Activated naive CD4-positive, alpha-beta T cell treated with anti-CD3 and anti-CD28 coated beads, Interleukin-2, amount 50 U/mL, for 24 hours (primary cell): ENCODE measurements around the gene ISL2.

Source experiments
- H3K27ac Mint-ChIP-seq: one replicate; pipeline ENCODE4 v1.8.0; 2021; ENCODE audit warnings: mild to moderate bottlenecking, mixed read lengths
- H3K27me3 Mint-ChIP-seq: one replicate; pipeline ENCODE4 v1.8.0; 2021; ENCODE audit warnings: mixed read lengths
- H3K36me3 Mint-ChIP-seq: one replicate; pipeline ENCODE4 v1.8.0; 2021; ENCODE audit warnings: mixed read lengths
- H3K4me1 Mint-ChIP-seq: one replicate; pipeline ENCODE4 v1.8.0; 2021; ENCODE audit warnings: mixed read lengths
- H3K4me3 Mint-ChIP-seq: one replicate; pipeline ENCODE4 v1.8.0; 2021; ENCODE audit warnings: mild to moderate bottlenecking, mixed read lengths
- H3K9me3 Mint-ChIP-seq: one replicate; pipeline ENCODE4 v1.8.0; 2021; ENCODE audit warnings: mixed read lengths

Gene ISL2

GRCh38 chr15:76345880-76346668 lies 9.5 kb downstream of the ISL2 start:
- Mint-ChIP-seq H3K27me3 (peaks cover 40% of the 10 kb centered on the region), H3K4me1 (peaks cover 28% of the 10 kb centered on the region), H3K36me3 (peaks cover 24% of the 10 kb centered on the region), H3K27ac (peak overlapping the region; percentile 21), H3K9me3 (no peaks in the 10 kb centered on the region), H3K4me3 (peak overlapping the region; percentile 66)

DNA sequence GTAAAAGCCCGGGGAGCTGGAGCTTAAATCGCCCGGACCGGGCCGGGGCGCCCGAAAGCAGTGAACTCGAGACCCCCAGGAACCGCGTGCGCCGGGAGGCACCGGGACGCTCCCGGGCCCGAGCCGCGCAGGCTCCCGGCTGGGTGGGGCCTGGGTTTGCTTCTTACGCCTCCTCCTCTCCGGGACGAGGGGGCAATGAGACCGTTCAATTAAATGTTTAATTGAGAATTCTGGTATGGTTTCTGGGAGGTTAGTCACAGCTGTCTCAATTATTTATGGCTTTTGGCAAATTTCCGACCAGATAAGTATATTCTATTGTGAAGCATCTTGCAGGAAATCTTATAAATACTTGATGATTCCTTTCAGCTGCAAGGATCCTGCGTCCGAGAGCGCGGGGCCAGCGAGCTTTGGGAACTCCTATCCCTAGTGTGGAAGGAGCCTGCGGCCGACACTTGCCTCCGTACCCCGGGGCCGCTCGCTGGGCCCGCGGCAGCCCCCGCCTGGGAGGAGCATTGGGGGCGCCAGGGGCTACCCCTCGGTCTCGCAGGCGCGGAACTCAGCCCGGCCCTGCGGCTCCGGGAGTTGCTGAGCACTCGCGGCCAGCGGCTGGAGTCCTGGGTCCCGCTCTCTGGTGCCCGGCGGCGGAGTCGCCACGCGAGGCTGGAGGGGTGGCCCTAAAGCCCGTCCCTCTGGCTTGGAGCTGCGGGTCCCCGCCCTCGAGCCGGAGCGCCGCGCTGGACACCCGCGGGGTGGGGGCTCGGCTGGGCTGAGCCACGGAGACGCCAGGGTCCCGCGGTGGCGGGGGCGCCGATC lies 10.3 kb downstream of the ISL2 start:
- H3K27me3 Mint-ChIP-seq = peaks cover 35% of the 10 kb centered on the region
- no peak overlapping the region for H3K27ac Mint-ChIP-seq
- no peaks in the 10 kb centered on the region for H3K9me3 Mint-ChIP-seq
- peaks cover 25% of the 10 kb centered on the region for H3K36me3 Mint-ChIP-seq
- H3K4me3 Mint-ChIP-seq = no peak overlapping the region
- peaks cover 23% of the 10 kb centered on the region for H3K4me1 Mint-ChIP-seq

DNA sequence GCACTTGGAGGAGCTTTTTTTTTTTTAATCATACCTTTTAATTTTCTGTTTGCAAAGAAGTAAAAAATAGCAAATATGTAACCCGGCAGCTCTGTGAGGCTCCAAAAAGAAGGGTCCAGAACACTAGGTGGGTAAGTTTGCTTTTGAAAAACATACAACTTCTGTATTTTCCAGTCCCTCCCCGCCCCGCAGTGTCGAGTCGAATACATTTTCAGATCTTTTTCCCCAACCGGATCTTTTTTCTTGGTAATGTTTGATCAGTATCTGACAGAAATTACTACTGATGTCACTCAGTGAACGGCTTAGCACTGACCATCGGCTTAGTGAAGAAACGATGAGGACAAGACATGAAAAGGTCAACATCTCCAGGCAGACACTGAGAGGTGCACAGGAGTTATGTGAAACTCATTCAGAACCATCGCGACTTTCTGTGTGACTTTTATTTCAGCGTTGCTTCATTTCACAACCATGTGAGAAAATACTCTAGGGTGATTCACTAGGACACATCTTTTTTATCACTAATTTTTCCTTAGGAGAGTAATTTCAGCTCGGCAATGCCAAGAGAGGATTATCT lies 11.0 kb downstream of the ISL2 start:
- Mint-ChIP-seq H3K4me3 (peak overlapping the region; percentile 42), H3K27ac (no peak overlapping the region)

GRCh38 chr15:76349301-76350070 lies 12.9 kb downstream of the ISL2 start:
- Mint-ChIP-seq H3K4me1 (peaks cover 12% of the 10 kb centered on the region), H3K36me3 (peaks cover 27% of the 10 kb centered on the region), H3K4me3 (no peak overlapping the region), H3K9me3 (no peaks in the 10 kb centered on the region), H3K27ac (no peak overlapping the region), H3K27me3 (peaks cover 20% of the 10 kb centered on the region)

More for the DNA sequence above, 11.0 kb downstream of the ISL2 start:
- H3K27me3 Mint-ChIP-seq = peaks cover 31% of the 10 kb centered on the region
- no peaks in the 10 kb centered on the region for H3K9me3 Mint-ChIP-seq
- peaks cover 19% of the 10 kb centered on the region for H3K4me1 Mint-ChIP-seq
- peaks cover 27% of the 10 kb centered on the region for H3K36me3 Mint-ChIP-seq

DNA sequence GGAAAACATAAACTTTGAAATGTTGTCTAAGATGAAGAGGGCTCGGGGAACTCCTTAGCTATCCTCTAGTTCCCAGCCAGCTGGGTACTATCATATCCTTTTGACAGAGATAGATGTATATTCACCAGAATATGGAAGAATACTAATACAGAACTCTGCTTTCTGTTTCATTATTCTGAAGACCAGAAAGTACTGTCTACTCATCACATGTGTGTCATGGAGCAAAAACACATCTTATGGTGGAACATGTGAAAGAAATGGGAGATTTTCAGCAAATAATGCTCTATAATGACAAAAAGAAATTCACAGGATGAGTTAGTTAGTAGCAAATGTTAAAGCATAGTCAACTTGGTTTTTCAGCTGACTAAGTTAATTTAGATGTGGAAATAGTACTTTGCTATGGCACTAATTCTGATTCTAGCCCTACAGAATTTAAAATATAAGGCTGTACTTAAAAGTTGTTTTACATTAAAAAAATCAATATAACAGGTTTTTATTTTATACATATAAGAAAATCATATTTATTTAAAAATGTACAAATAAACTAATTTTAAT lies 16.5 kb downstream of the ISL2 start:
- Mint-ChIP-seq H3K9me3 (no peaks in the 10 kb centered on the region), H3K4me3 (no peak overlapping the region), H3K27me3 (peaks cover 3% of the 10 kb centered on the region), H3K4me1 (no peaks in the 10 kb centered on the region), H3K27ac (no peak overlapping the region), H3K36me3 (peaks cover 24% of the 10 kb centered on the region)

DNA sequence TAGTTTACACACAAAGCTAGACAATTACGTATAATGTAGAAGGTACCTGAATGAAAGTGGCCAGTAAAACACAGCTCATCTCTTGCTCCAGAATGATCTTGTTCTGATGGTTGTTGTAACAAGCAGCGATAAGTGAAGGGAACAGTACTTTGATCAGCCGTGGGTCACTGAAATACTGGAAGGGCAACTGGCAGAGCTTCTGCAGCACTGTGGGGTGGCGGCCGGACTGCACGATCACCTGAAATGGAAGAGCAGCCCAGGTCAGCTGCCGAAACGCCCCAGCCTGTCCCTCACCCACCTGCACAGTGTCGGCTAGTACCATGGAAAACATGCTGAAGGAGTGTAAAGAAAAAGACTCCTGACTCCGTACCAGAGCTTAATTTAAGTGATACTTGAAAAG lies 17.3 kb downstream of the ISL2 start:
- no peaks in the 10 kb centered on the region for H3K27me3 Mint-ChIP-seq

GRCh38 chr15:76354823-76355440 lies 18.4 kb downstream of the ISL2 start:
- no peaks in the 10 kb centered on the region for H3K4me1 Mint-ChIP-seq
- no peaks in the 10 kb centered on the region for H3K27me3 Mint-ChIP-seq
- H3K4me3 Mint-ChIP-seq = no peak overlapping the region
- no peaks in the 10 kb centered on the region for H3K9me3 Mint-ChIP-seq
- no peak overlapping the region for H3K27ac Mint-ChIP-seq
- peaks cover 21% of the 10 kb centered on the region for H3K36me3 Mint-ChIP-seq

More for the DNA sequence above, 17.3 kb downstream of the ISL2 start:
- Mint-ChIP-seq H3K4me3 (no peak overlapping the region), H3K36me3 (peaks cover 21% of the 10 kb centered on the region), H3K9me3 (no peaks in the 10 kb centered on the region), H3K27ac (no peak overlapping the region), H3K4me1 (no peaks in the 10 kb centered on the region)

DNA sequence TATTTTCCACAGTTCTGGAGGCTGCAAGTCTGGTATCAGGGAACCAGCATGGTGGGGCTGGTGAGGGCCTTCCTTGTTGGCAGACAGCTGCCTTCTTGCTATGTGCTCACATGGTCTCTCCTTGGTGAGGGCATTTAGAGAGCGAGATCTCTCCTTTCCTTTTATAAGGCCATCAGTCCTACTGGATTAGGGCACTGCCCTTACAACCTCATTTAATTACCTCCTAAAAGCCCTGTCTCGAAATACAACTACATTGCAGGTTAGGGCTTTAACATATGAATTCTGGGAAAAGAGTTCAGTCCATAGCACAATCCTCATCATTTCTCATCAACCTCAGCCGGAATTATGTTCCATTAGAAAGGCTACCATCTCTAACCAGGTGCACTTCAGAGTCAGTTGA lies 21.9 kb downstream of the ISL2 start:
- Mint-ChIP-seq H3K4me1 (no peaks in the 10 kb centered on the region), H3K4me3 (no peak overlapping the region), H3K27me3 (no peaks in the 10 kb centered on the region), H3K27ac (no peak overlapping the region), H3K9me3 (no peaks in the 10 kb centered on the region), H3K36me3 (peaks cover 17% of the 10 kb centered on the region)

DNA sequence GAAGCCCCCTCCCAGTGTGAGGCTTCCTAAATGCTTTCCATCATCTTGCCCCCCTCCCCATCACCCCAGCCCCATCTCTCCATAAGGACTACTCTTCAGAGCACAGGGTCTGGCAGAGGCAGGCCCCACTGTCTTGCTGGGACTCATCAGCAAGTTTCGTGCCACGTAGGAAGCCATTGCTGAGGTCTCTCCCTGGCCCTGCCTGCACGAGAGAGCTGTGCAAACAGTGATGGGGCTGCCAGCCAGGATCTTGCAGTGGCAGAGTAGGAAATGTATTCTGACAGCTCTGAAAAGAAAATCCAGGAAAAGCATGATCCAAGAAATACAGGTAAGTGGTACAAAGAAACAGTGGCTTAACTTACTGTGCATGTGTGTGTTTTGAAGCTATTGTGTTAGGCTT lies 22.6 kb downstream of the ISL2 start:
- peaks cover 18% of the 10 kb centered on the region for H3K36me3 Mint-ChIP-seq
- no peak overlapping the region for H3K27ac Mint-ChIP-seq
- H3K9me3 Mint-ChIP-seq = no peaks in the 10 kb centered on the region
- H3K4me3 Mint-ChIP-seq = no peak overlapping the region
- H3K27me3 Mint-ChIP-seq = no peaks in the 10 kb centered on the region
- H3K4me1 Mint-ChIP-seq = no peaks in the 10 kb centered on the region

- H3K27ac Mint-ChIP-seq = no peak overlapping the region
- no peaks in the 10 kb centered on the region for H3K9me3 Mint-ChIP-seq
- no peaks in the 10 kb centered on the region for H3K27me3 Mint-ChIP-seq
- H3K4me3 Mint-ChIP-seq = no peak overlapping the region
- H3K4me1 Mint-ChIP-seq = no peaks in the 10 kb centered on the region
- H3K36me3 Mint-ChIP-seq = peaks cover 18% of the 10 kb centered on the region
Observed at GRCh38 chr15:76360416-76360815, 23.8 kb downstream of the ISL2 start.

GRCh38 chr15:76363251-76363650 lies 26.7 kb downstream of the ISL2 start:
- Mint-ChIP-seq H3K9me3 (no peaks in the 10 kb centered on the region), H3K36me3 (peaks cover 18% of the 10 kb centered on the region), H3K4me1 (no peaks in the 10 kb centered on the region), H3K27me3 (no peaks in the 10 kb centered on the region), H3K27ac (no peak overlapping the region), H3K4me3 (no peak overlapping the region)

DNA sequence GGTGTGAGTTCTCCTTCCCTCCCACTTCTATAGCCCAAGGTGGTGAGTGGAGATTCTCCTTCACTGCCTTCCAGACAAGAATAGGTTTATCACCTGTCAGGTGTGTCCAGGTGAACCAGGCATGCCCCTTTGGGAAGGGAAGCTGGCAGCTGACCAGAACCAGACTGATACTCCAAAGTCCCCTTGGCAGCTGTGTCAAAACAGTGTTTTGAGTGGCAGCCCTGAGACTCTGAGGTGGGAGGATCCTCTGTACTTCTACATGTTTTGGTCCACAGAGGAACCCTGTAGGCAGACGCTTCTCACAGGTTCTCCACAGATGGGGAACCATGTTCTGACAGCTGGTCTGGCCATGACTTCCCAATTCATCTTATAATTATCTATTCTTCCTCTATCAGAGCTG lies 30.1 kb downstream of the ISL2 start:
- H3K9me3 Mint-ChIP-seq = no peaks in the 10 kb centered on the region
- H3K4me3 Mint-ChIP-seq = no peak overlapping the region
- H3K27ac Mint-ChIP-seq = no peak overlapping the region
- no peaks in the 10 kb centered on the region for H3K4me1 Mint-ChIP-seq
- H3K36me3 Mint-ChIP-seq = peaks cover 11% of the 10 kb centered on the region
- H3K27me3 Mint-ChIP-seq = no peaks in the 10 kb centered on the region

DNA sequence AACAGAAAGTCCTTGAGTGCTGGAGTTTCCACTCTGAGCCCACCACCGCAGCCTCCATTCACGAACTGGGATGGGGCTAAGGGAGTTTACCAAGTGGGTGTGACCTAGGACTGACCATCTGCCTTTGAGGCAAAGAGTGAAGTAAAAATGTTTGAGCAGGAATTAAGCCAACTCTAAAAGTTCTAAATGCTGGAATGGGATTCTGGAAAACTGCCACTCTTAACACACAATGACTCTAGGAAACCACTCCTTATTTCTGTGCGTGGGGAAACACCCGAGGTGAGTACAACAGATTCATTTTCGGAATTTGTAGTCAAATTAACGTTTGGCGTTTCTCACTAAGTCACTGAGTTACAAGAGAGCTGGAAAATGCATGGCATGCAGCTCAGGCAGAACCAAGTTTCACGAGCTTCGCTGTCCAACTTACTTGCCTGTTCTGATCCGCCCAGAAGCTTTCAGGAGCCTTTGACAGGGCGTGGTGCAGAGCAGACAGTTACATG lies 31.6 kb downstream of the ISL2 start:
- peaks cover 13% of the 10 kb centered on the region for H3K36me3 Mint-ChIP-seq
- no peak overlapping the region for H3K27ac Mint-ChIP-seq
- H3K9me3 Mint-ChIP-seq = no peaks in the 10 kb centered on the region
- H3K27me3 Mint-ChIP-seq = no peaks in the 10 kb centered on the region
- no peaks in the 10 kb centered on the region for H3K4me1 Mint-ChIP-seq
- no peak overlapping the region for H3K4me3 Mint-ChIP-seq

DNA sequence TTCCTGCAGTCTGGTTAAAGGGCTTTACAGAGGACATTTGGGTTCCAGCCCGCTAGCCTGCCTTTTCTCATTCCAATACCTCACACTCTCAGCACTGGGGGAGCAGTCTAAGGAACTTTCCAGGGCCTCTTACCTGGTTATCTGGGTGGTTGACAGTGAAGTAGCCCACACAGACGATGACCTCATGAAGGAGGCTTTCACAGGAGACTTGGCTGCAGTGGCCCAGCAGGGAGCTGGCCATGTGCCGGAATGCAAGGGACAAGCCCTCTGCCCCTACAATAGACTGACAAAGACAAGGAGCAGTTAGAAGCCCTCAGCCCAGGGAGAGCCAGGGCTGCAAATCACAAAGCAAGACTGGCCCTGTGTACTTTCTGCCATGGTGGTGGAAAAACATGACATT lies 39.5 kb downstream of the ISL2 start:
- Mint-ChIP-seq H3K27me3 (no peaks in the 10 kb centered on the region), H3K4me1 (no peaks in the 10 kb centered on the region), H3K4me3 (no peak overlapping the region), H3K36me3 (peaks cover 20% of the 10 kb centered on the region), H3K9me3 (no peaks in the 10 kb centered on the region), H3K27ac (no peak overlapping the region)

- H3K4me3 Mint-ChIP-seq = no peak overlapping the region
- no peaks in the 10 kb centered on the region for H3K27me3 Mint-ChIP-seq
- peaks cover 21% of the 10 kb centered on the region for H3K36me3 Mint-ChIP-seq
- no peaks in the 10 kb centered on the region for H3K9me3 Mint-ChIP-seq
- no peaks in the 10 kb centered on the region for H3K4me1 Mint-ChIP-seq
- H3K27ac Mint-ChIP-seq = no peak overlapping the region
Observed at GRCh38 chr15:76376816-76377215, 40.2 kb downstream of the ISL2 start.
